Thoracic aorta (tissue), 2 donors: Measurements from ENCODE around the gene PCDH1. TPM values are rescaled to one million over a fixed set of nuclear protein-coding genes. Genes with fewer than 3 reads are reported as not detected.
"Not testable (repeated sequence)": the region's sequence is repeated elsewhere in the genome, so short reads cannot be mapped to it uniquely, and the experiment has no call there.

ENCODE experiments used
- ATAC-seq: fragments of 150-250 bp; one replicate; pipeline ENCODE4 v1.8.0; 2017; ENCODE audit warnings: low read depth; ENCODE audit not compliant: insufficient number of reproducible peaks, low FRiP score
- DNase-seq: peaks from one replicate; pipeline ENCODE4 v3.0.0-alpha.2; 2020; ENCODE audit warnings: low spot score
- H3K27ac ChIP-seq, 2 donors: fragments of 200-600 bp; sonication (generic); 1 replicate in 1 of 2; 2 replicates in 1 of 2; pipeline ENCODE4 v1.5.1; 2016; ENCODE audit warnings: mild to moderate bottlenecking in 2 of 2, moderate library complexity in 2 of 2
- H3K27me3 ChIP-seq: fragments of 200-600 bp; sonication (generic); replicated peaks from 2 replicates; pipeline ENCODE4 v1.6.0; 2016; ENCODE audit warnings: mild to moderate bottlenecking; ENCODE audit not compliant: insufficient read depth
- H3K36me3 ChIP-seq: fragments of 200-600 bp; sonication (generic); one replicate; pipeline ENCODE4 v1.5.1; 2016
- H3K4me1 ChIP-seq, 2 donors: fragments of 200-600 bp; sonication (generic); 1 replicate in 1 of 2; 2 replicates in 1 of 2; pipeline versions ENCODE4 v1.5.1 to v1.6.0; 2016; ENCODE audit warnings: low read depth in 2 of 2, mild to moderate bottlenecking in 1 of 2; ENCODE audit not compliant: control insufficient read depth in 1 of 2
- H3K4me3 ChIP-seq: fragments of 200-600 bp; sonication (generic); 2 replicates; pipeline ENCODE4 v1.5.1; 2016; ENCODE audit warnings: mild to moderate bottlenecking
- H3K9me3 ChIP-seq: fragments of 200-600 bp; sonication (generic); 2 replicates; pipeline ENCODE4 v1.5.1; 2016
- CTCF ChIP-seq: fragments of 200-600 bp; sonication (generic); IDR thresholded peaks from one replicate; pipeline ENCODE4 v1.5.1; 2019; ENCODE audit warnings: antibody characterized with exemption
- total RNA-seq, 2 donors: library from RNA; depleted of rRNA; stranded (reverse); fragments of >200 nt; gene quantifications; one replicate each; pipeline versions ENCODE4 v1.1.0 to v1.2.3, GENCODE V29; 2016

The PCDH1 gene
- total RNA-seq, 2 donors from 2014 or later, result 24.6 to 43.4 TPM

DNA sequence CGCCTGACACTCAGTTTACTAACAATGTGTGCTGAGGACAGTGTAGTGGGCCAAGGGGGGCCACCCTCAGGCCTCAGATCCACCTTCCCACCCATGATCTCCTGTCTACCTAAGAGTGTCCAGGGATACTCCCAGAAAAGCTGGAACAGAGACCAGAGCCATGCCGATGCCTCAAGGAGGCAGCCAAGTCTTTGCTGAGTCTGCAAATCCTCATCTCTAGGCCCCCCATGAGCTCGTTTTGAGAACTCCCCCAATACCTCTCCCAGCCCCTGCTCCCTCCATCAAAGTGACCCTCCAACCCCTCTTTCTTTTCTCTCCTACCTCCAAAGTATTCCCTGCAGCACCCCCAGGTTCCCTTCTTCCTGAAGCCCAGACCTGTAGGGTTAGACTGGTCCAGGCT, 53.5 kb downstream of the PCDH1 start:
- Histone ChIP-seq H3K4me3 (no peak overlapping the region), H3K27me3 (no peaks in the 10 kb centered on the region), H3K9me3 (no peaks in the 10 kb centered on the region), H3K27ac (no peak overlapping the region), H3K36me3 (no peaks in the 10 kb centered on the region), H3K4me1 (no peaks in the 10 kb centered on the region)
- DNase-seq (no peak), ATAC-seq (no peak)
- TF ChIP-seq CTCF, result no peak

DNA sequence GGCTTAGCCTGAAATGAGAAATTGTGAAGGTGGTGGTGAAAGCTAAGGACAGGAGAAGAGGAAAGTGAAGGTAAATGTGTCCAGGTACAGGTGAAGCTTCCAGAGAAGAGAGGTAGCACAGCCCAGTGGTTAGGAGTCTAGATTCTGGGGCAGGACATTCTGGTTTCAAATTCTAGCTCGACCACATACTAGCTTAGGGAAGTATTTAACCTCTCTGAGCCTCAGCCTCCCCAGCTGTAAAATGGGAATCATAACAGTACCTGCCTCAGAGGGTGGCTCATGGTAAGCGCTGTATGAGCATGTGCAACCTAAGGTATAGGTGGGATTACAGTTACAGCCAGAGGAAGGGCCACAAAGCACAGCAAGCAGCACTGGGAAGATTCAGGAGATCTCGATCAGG, 55.2 kb downstream of the PCDH1 start:
- no peaks in the 10 kb centered on the region for H3K27me3 ChIP-seq
- H3K36me3 ChIP-seq, result no peaks in the 10 kb centered on the region
- DNase-seq (no peak), ATAC-seq (no peak)
- no peak for TF ChIP-seq CTCF
- no peaks in the 10 kb centered on the region for H3K9me3 ChIP-seq
- H3K4me1 ChIP-seq, result no peaks in the 10 kb centered on the region
- no peak overlapping the region for H3K27ac ChIP-seq
- H3K4me3 ChIP-seq, result no peak overlapping the region

GRCh38 chr5:141822144-141822543, 56.1 kb downstream of the PCDH1 start:
- DNase-seq (no peak), ATAC-seq (no peak)
- peak overlapping the region in 1 of 2 donors; percentile 13 for H3K27ac ChIP-seq
- H3K4me3 ChIP-seq, result no peak overlapping the region
- H3K27me3 ChIP-seq, result no peaks in the 10 kb centered on the region
- H3K36me3 ChIP-seq, result no peaks in the 10 kb centered on the region
- H3K4me1 ChIP-seq, result no peaks in the 10 kb centered on the region
- H3K9me3 ChIP-seq, result no peaks in the 10 kb centered on the region
- no peak for TF ChIP-seq CTCF

DNA sequence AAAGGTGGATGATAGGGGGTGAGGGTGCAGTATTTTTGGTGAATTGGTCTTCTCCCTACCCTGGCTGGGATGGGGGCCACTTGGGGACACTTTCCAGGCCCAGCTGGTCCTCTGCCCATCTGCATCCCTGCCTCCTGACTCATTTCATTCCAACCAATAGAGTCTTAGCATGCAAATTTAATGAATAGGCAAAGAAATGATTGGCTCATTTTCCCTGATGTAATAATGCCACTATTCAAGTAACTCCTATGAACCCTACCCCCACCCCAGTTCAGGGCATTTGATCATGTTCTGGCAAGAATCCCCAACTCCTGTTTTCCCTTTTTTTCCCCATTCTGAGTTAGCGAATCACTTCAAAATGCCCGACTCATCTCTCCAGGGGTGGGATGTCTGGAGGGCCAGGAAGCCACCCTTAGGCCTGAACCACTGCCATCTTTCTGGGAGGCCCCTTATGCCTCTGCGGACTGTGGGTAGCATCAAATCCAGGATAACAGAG, 56.7 kb downstream of the PCDH1 start:
- ATAC-seq (no peak), DNase-seq (no peak)
- no peaks in the 10 kb centered on the region for H3K27me3 ChIP-seq
- no peak for TF ChIP-seq CTCF
- H3K36me3 ChIP-seq, result no peaks in the 10 kb centered on the region
- no peak overlapping the region for H3K4me3 ChIP-seq
- H3K4me1 ChIP-seq, result no peaks in the 10 kb centered on the region
- no peaks in the 10 kb centered on the region for H3K9me3 ChIP-seq
- no peak overlapping the region for H3K27ac ChIP-seq

DNA sequence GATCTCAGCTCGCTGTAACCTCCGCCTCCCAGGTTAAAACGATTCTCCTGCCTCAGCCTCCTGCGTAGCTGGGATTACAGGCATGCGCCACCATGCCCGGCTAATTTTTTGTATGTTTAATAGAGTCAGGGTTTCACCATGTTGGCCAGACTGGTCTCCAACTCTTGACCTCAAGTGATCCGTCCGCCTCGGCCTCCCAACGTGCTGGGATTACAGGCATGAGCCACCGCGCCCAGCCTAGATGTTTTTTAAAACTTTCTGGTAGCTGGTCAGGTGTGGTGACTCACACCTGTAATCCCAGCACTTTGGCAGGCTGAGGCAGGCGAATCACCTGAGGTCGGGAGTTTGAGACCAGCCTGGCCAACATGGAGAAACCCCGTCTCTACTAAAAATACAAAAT, 57.5 kb downstream of the PCDH1 start:
- not testable (repeated sequence) for H3K27me3 ChIP-seq, ATAC-seq, DNase-seq, H3K27ac ChIP-seq, H3K4me3 ChIP-seq, H3K9me3 ChIP-seq, H3K4me1 ChIP-seq, H3K36me3 ChIP-seq

DNA sequence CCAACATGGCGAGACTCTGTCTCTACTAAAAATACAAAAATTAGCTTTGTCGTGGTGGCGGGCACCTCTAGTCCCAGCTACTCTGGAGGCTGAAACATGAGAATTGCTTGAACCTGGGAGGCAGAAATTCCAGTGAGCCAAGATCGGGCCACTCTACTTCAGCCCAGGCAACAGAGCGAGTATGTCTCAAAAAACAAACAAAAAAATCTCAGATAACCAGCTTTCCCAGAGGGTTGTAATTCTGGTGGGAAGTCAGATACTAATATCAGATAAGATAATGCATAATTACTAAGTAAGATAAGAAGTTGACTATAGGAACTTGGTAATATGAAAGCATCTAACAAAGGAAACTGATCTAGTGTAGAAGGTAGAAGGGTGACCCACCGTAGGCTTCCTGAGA, 60.6 kb downstream of the PCDH1 start:
- no peak for TF ChIP-seq CTCF

More for the DNA sequence above, 60.6 kb downstream of the PCDH1 start:
- Histone ChIP-seq H3K9me3 (no peaks in the 10 kb centered on the region), H3K4me3 (no peak overlapping the region), H3K36me3 (no peaks in the 10 kb centered on the region), H3K27me3 (no peaks in the 10 kb centered on the region), H3K4me1 (no peaks in the 10 kb centered on the region), H3K27ac (no peak overlapping the region)
- ATAC-seq (no peak), DNase-seq (no peak)
